Measurements from ENCODE around the gene ATP11B. TPM values are rescaled to one million over a fixed set of nuclear protein-coding genes. Genes with fewer than 3 reads are reported as not detected.

The ATP11B gene
- total RNA-seq, 1 donor from 2014 or later, result 46.2 TPM

DNA sequence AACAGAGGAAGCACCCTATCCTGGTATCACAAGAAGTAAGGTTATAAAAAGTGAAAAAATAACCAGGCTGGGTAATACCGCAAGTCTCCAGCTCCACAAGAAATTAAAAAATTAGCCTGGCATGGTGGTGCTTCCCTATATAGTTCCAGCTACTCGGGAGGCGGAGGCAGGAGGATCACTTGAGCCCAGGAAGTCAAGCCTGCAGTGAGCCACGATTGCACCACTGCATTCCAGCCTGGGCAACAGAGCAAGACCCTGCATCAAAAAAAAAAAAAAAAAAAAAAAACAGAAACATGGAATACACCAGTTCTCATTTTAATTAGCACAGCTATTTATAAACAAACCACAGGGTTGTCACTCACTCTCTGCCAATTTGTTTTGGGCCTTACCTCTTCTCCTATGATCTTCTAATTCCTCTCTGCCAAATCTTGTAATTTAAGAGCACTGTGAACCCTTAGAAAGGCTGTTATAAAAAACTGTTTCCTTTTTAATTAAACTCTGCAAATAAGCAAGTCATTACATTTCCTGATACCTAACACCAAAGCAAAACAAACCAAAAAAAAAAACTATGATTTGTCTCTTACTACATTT is 164.5 kb downstream of the ATP11B start:
- TF ChIP-seq, protein P1, sequence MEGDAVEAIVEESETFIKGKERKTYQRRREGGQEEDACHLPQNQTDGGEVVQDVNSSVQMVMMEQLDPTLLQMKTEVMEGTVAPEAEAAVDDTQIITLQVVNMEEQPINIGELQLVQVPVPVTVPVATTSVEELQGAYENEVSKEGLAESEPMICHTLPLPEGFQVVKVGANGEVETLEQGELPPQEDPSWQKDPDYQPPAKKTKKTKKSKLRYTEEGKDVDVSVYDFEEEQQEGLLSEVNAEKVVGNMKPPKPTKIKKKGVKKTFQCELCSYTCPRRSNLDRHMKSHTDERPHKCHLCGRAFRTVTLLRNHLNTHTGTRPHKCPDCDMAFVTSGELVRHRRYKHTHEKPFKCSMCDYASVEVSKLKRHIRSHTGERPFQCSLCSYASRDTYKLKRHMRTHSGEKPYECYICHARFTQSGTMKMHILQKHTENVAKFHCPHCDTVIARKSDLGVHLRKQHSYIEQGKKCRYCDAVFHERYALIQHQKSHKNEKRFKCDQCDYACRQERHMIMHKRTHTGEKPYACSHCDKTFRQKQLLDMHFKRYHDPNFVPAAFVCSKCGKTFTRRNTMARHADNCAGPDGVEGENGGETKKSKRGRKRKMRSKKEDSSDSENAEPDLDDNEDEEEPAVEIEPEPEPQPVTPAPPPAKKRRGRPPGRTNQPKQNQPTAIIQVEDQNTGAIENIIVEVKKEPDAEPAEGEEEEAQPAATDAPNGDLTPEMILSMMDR (conservative IDR thresholded peaks at IDR 0.05), result no peak
- Mint-ChIP-seq H3K27me3 (ENCODE audit: low read depth) (no peaks in the 10 kb centered on the region), H3K4me3 (no peak overlapping the region), H3K27ac (ENCODE audit: unreplicated experiment) (no peak overlapping the region), H3K36me3 (ENCODE audit: low read depth) (peaks cover 18% of the 10 kb centered on the region), H3K4me1 (peaks cover 17% of the 10 kb centered on the region), H3K9me3 (peaks cover 3% of the 10 kb centered on the region)
- DNase-seq (ENCODE audit: low read depth, low spot score), result no peak

DNA sequence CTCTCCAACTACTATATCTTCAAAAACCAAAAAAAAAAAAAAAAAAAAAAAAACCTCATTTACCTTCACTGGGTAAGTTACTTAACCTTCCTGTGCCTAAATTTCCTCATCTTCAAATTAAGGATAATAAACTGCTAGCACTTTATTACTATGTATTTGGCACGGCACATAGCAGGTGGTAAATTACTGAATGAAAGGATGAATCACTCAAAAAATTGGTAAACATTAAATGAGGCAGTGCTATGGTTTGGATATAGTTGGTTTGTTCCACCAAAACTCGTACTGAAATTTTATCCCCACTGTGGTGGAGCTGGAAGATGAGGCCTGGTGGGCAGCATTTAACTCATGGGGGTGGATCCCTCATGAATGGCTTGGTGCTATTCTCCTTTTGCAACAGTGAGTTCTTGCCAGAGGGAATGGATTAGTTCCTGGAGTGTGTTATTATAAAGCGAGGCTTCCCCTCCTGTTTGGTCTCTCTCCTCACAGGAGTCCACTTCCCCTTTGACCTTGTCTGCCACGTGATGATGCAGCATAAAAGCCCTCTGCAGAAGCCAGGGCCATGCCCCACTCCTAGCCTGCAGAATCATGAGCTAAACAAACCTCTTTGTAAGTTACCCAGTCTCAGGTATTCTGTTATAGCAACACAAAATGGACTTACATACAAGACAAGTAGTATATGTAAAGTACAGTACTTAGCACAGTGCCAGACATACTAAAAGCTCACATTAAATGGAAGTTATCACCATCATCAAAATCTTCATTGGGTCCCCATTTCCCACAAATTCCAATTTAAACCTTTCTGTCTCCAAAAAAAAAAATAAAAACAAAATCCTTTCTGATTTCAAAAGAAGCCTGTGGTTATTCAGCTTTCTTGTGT is 166.4 kb downstream of the ATP11B start:
- Mint-ChIP-seq H3K4me3 (peak overlapping the region; percentile 35), H3K36me3 (ENCODE audit: low read depth) (peaks cover 11% of the 10 kb centered on the region), H3K4me1 (peaks cover 17% of the 10 kb centered on the region), H3K27me3 (ENCODE audit: low read depth) (no peaks in the 10 kb centered on the region), H3K9me3 (no peaks in the 10 kb centered on the region), H3K27ac (ENCODE audit: unreplicated experiment) (peak overlapping the region; percentile 68)
- DNase-seq (ENCODE audit: low read depth, low spot score), result peak; percentile 9
- TF ChIP-seq, protein P1 (conservative IDR thresholded peaks at IDR 0.05), result no peak

DNA sequence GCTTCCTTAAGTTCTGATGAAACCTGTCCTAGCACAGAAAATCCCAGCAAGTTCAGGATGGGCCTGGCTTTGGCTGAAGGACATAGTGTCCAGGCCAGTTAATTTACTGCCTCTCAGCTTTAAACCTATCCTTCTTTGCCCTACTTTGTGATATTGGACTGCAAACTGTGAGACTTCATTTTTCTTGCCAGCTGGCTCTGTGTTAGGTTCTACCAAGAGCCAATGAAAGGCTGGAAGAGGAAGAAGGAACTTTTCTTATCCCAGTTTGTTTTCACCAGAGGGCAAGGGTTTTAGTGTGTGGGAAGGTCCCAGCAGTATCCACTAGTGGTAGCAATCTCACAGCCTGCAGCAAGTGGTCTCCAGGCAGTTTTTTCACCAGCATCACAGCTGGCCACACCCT is 168.9 kb downstream of the ATP11B start:
- TF ChIP-seq, protein P1 (conservative IDR thresholded peaks at IDR 0.05), result no peak
- peaks cover 3% of the 10 kb centered on the region for H3K36me3 Mint-ChIP-seq (ENCODE audit: low read depth)
- no peaks in the 10 kb centered on the region for H3K27me3 Mint-ChIP-seq (ENCODE audit: low read depth)
- H3K9me3 Mint-ChIP-seq, result no peaks in the 10 kb centered on the region
- DNase-seq (ENCODE audit: low read depth, low spot score), result no peak
- H3K27ac Mint-ChIP-seq (ENCODE audit: unreplicated experiment), result peak overlapping the region; percentile 57
- no peak overlapping the region for H3K4me3 Mint-ChIP-seq
- H3K4me1 Mint-ChIP-seq, result peaks cover 17% of the 10 kb centered on the region

DNA sequence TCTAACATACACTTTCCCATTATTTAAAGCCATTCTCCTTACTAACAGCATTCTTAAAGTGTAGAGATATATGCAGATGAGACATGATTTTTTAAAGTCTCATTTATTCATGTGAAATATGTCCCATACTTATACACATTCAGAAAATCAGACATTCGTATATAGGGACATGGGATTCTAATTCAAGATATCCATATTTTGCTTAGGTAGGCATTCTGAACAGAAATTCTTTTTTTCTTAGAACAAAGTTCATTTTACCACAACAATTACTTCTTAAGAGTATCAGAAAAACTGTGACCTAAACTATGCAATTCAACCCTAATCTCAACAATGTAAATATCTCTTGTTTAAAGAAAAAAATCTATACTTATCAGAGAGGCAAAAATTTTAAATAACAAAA is 170.9 kb downstream of the ATP11B start:
- Mint-ChIP-seq H3K27ac (ENCODE audit: unreplicated experiment) (no peak overlapping the region), H3K36me3 (ENCODE audit: low read depth) (peaks cover 3% of the 10 kb centered on the region), H3K4me3 (no peak overlapping the region), H3K4me1 (peaks cover 15% of the 10 kb centered on the region), H3K9me3 (no peaks in the 10 kb centered on the region), H3K27me3 (ENCODE audit: low read depth) (no peaks in the 10 kb centered on the region)
- TF ChIP-seq, protein P1 (conservative IDR thresholded peaks at IDR 0.05), result no peak
- no peak for DNase-seq (ENCODE audit: low read depth, low spot score)

DNA sequence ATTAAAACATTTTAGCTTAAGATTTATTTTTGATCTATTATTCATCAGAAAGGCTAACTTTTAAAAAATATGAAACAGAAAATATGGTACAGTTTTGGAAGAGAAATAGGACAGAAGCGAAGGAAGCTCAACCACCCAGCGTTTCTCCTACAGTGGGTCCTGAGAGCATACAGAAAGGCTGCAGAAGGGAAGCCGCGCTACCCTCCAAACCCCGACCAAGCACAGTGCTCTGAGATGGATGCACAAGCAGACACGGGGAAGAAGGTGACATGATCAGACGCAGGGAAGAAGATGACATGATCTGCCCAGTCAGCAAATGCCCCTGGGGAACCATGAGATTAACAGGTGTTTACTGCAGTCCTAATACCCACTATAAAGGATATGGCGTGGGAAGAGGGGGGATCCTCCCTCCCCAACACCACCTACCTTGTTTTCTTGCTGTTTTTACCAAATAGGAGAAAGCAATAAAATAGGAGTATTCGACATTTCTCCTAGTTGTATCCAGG is 172.6 kb downstream of the ATP11B start:
- DNase-seq (ENCODE audit: low read depth, low spot score), result no peak
- Mint-ChIP-seq H3K27me3 (ENCODE audit: low read depth) (no peaks in the 10 kb centered on the region), H3K4me3 (no peak overlapping the region), H3K9me3 (no peaks in the 10 kb centered on the region), H3K4me1 (peaks cover 5% of the 10 kb centered on the region), H3K27ac (ENCODE audit: unreplicated experiment) (peak overlapping the region; percentile 65), H3K36me3 (ENCODE audit: low read depth) (no peaks in the 10 kb centered on the region)
- TF ChIP-seq, protein P1 (conservative IDR thresholded peaks at IDR 0.05), result no peak

Data from neural crest cell (in vitro differentiated cells).